GM12801 (cell line): Measurements from ENCODE around the gene COL4A1.

Experiments
- CTCF ChIP-seq: IDR thresholded peaks from one replicate; pipeline ENCODE4 v1.5.1; 2011; ENCODE audit warnings: control low read depth; ENCODE audit not compliant: insufficient read length; ENCODE audit errors: extremely low read depth

Gene COL4A1

GRCh38 chr13:110340812-110341444 lies 34.0 kb upstream of the COL4A1 start:
- TF ChIP-seq CTCF = no peak

GRCh38 chr13:110339975-110340550 lies 33.1 kb upstream of the COL4A1 start:
- TF ChIP-seq CTCF = no peak

- no peak for TF ChIP-seq CTCF
Measured at GRCh38 chr13:110339263-110339662, 32.3 kb upstream of the COL4A1 start.

- TF ChIP-seq CTCF = no peak
Measured at GRCh38 chr13:110338441-110339101, 31.6 kb upstream of the COL4A1 start.

- TF ChIP-seq CTCF = no peak
Measured at GRCh38 chr13:110337247-110337646, 30.3 kb upstream of the COL4A1 start.

- TF ChIP-seq CTCF = no peak
Measured at GRCh38 chr13:110336681-110337080, 29.7 kb upstream of the COL4A1 start.

GRCh38 chr13:110336108-110336507 lies 29.2 kb upstream of the COL4A1 start:
- TF ChIP-seq CTCF = no peak
